ENCODE measurements around the gene PRKG1. TPM values are rescaled to one million over a fixed set of nuclear protein-coding genes. Genes with fewer than 3 reads are reported as not detected.

Gene PRKG1
- total and polyA plus RNA-seq, 4 donors, result 0.46 to 5.1 (median 1.5) TPM

DNA sequence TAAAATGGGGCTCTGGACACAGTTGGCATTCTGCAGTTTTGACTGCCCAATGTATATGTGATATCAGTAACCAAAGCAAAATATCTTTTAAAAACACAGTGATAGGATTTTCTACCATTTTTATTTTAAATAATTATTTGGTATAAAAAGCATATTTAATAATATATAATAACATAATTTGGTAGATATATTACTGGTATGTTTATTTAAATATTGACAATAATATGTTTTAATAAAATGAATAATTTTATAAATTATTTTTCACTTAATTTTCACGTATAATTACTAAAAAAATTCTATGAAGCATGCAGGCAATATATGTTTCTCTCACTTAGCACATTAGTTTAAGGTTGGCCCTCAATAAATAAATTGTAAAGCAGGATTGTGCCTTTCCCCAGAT, 269.1 kb downstream of the PRKG1 start:
- Histone ChIP-seq H3K27ac (ENCODE audit: low read depth in 1 of 2, low read length in 2 of 2) (no peak overlapping the region), H3K4me1 (ENCODE audit: control insufficient read depth in 4 of 4, insufficient read depth in 4 of 4, low read length in 3 of 4) (no peaks in the 10 kb centered on the region), H3K4me3 (ENCODE audit: low read depth in 1 of 3, low read length in 3 of 3) (no peak overlapping the region), H3K9me3 (ENCODE audit: control insufficient read depth in 4 of 4, low read length in 3 of 4) (no peaks in the 10 kb centered on the region), H3K9ac (ENCODE audit: low read depth in 1 of 2, low read length in 2 of 2) (no peak overlapping the region), H3K27me3 (ENCODE audit: control insufficient read depth in 4 of 4, insufficient read depth in 4 of 4, low read length in 3 of 4) (peaks cover 0 to 5% (median 0%) of the 10 kb centered on the region in 4 donors), H3K36me3 (ENCODE audit: control insufficient read depth in 4 of 4, insufficient read depth in 3 of 4, low read depth in 1 of 4, low read length in 3 of 4) (no peaks in the 10 kb centered on the region)
- 80% methylated on average over 1 of the region's 1 CpG for WGBS
- DNase-seq (ENCODE audit: low spot score), result no peak
- TF ChIP-seq TAF1 (conservative IDR thresholded peaks at IDR 0.05) (no peak), EGR1 (IDR thresholded peaks at IDR 0.05; ENCODE audit: low read depth in 2 of 2) (no peak), HNF4A (conservative IDR thresholded peaks at IDR 0.05) (no peak), HNF4G (IDR thresholded peaks at IDR 0.05) (no peak), NR2F2 (IDR thresholded peaks at IDR 0.05) (no peak), RAD21 (IDR thresholded peaks at IDR 0.05) (no peak), SP1 (IDR thresholded peaks at IDR 0.05) (no peak), GABPA (IDR thresholded peaks at IDR 0.05 in 1 of 2, conservative IDR thresholded peaks at IDR 0.05 in 1 of 2) (no peak)
- TF ChIP-seq, protein P1, sequence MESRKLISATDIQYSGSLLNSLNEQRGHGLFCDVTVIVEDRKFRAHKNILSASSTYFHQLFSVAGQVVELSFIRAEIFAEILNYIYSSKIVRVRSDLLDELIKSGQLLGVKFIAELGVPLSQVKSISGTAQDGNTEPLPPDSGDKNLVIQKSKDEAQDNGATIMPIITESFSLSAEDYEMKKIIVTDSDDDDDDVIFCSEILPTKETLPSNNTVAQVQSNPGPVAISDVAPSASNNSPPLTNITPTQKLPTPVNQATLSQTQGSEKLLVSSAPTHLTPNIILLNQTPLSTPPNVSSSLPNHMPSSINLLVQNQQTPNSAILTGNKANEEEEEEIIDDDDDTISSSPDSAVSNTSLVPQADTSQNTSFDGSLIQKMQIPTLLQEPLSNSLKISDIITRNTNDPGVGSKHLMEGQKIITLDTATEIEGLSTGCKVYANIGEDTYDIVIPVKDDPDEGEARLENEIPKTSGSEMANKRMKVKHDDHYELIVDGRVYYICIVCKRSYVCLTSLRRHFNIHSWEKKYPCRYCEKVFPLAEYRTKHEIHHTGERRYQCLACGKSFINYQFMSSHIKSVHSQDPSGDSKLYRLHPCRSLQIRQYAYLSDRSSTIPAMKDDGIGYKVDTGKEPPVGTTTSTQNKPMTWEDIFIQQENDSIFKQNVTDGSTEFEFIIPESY (IDR thresholded peaks at IDR 0.05), result no peak
- TF ChIP-seq, protein P2, sequence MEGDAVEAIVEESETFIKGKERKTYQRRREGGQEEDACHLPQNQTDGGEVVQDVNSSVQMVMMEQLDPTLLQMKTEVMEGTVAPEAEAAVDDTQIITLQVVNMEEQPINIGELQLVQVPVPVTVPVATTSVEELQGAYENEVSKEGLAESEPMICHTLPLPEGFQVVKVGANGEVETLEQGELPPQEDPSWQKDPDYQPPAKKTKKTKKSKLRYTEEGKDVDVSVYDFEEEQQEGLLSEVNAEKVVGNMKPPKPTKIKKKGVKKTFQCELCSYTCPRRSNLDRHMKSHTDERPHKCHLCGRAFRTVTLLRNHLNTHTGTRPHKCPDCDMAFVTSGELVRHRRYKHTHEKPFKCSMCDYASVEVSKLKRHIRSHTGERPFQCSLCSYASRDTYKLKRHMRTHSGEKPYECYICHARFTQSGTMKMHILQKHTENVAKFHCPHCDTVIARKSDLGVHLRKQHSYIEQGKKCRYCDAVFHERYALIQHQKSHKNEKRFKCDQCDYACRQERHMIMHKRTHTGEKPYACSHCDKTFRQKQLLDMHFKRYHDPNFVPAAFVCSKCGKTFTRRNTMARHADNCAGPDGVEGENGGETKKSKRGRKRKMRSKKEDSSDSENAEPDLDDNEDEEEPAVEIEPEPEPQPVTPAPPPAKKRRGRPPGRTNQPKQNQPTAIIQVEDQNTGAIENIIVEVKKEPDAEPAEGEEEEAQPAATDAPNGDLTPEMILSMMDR (IDR thresholded peaks at IDR 0.05; ENCODE audit: low read depth, low read length, missing input control), result no peak
- TF ChIP-seq, protein P3, sequence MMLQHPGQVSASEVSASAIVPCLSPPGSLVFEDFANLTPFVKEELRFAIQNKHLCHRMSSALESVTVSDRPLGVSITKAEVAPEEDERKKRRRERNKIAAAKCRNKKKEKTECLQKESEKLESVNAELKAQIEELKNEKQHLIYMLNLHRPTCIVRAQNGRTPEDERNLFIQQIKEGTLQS (IDR thresholded peaks at IDR 0.05), result no peak

DNA sequence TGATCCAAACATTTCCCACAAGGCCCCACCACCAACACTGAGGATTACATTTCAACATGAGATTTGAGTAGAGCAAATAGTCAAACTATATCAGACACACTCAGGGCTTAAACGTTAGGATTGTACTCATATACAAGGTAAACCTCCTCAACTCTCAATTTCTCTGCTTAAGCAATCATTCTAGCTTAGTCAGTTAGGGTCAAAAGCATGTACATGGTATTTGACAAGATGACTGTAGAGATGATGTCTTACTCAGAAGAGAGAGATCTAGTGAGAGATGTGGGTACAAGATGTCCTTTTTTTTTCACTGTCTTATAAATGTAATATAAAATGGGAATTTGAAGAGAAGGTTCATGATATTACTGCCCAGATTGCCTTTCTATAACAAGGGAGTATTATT, 270.1 kb downstream of the PRKG1 start:
- 55% methylated on average over 1 of the region's 1 CpG for WGBS
- Histone ChIP-seq H3K9me3 (ENCODE audit: control insufficient read depth in 4 of 4, low read length in 3 of 4) (no peaks in the 10 kb centered on the region), H3K27ac (ENCODE audit: low read depth in 1 of 2, low read length in 2 of 2) (no peak overlapping the region), H3K9ac (ENCODE audit: low read depth in 1 of 2, low read length in 2 of 2) (no peak overlapping the region), H3K4me3 (ENCODE audit: low read depth in 1 of 3, low read length in 3 of 3) (no peak overlapping the region), H3K27me3 (ENCODE audit: control insufficient read depth in 4 of 4, insufficient read depth in 4 of 4, low read length in 3 of 4) (peaks cover 0 to 5% (median 0%) of the 10 kb centered on the region in 4 donors), H3K4me1 (ENCODE audit: control insufficient read depth in 4 of 4, insufficient read depth in 4 of 4, low read length in 3 of 4) (no peaks in the 10 kb centered on the region), H3K36me3 (ENCODE audit: control insufficient read depth in 4 of 4, insufficient read depth in 3 of 4, low read depth in 1 of 4, low read length in 3 of 4) (no peaks in the 10 kb centered on the region)
- TF ChIP-seq GABPA (IDR thresholded peaks at IDR 0.05 in 1 of 2, conservative IDR thresholded peaks at IDR 0.05 in 1 of 2) (no peak), RAD21 (IDR thresholded peaks at IDR 0.05) (no peak), JUND (IDR thresholded peaks at IDR 0.05) (no peak), RXRA (IDR thresholded peaks at IDR 0.05) (no peak), TAF1 (conservative IDR thresholded peaks at IDR 0.05) (no peak), NR2F2 (IDR thresholded peaks at IDR 0.05) (no peak), FOXA1 (IDR thresholded peaks at IDR 0.05) (no peak), HNF4G (IDR thresholded peaks at IDR 0.05) (no peak), YY1 (IDR thresholded peaks at IDR 0.05) (no peak), SP1 (IDR thresholded peaks at IDR 0.05) (no peak), HNF4A (conservative IDR thresholded peaks at IDR 0.05) (no peak), FOXA2 (IDR thresholded peaks at IDR 0.05) (no peak), EGR1 (IDR thresholded peaks at IDR 0.05; ENCODE audit: low read depth in 2 of 2) (no peak)
- TF ChIP-seq, protein P4, sequence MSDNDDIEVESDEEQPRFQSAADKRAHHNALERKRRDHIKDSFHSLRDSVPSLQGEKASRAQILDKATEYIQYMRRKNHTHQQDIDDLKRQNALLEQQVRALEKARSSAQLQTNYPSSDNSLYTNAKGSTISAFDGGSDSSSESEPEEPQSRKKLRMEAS (IDR thresholded peaks at IDR 0.05), result no peak
- TF ChIP-seq, protein P2 (IDR thresholded peaks at IDR 0.05; ENCODE audit: low read depth, low read length, missing input control), result no peak
- TF ChIP-seq, protein P1 (IDR thresholded peaks at IDR 0.05), result no peak
- TF ChIP-seq, protein P3 (IDR thresholded peaks at IDR 0.05), result no peak
- TF ChIP-seq, protein P5, sequence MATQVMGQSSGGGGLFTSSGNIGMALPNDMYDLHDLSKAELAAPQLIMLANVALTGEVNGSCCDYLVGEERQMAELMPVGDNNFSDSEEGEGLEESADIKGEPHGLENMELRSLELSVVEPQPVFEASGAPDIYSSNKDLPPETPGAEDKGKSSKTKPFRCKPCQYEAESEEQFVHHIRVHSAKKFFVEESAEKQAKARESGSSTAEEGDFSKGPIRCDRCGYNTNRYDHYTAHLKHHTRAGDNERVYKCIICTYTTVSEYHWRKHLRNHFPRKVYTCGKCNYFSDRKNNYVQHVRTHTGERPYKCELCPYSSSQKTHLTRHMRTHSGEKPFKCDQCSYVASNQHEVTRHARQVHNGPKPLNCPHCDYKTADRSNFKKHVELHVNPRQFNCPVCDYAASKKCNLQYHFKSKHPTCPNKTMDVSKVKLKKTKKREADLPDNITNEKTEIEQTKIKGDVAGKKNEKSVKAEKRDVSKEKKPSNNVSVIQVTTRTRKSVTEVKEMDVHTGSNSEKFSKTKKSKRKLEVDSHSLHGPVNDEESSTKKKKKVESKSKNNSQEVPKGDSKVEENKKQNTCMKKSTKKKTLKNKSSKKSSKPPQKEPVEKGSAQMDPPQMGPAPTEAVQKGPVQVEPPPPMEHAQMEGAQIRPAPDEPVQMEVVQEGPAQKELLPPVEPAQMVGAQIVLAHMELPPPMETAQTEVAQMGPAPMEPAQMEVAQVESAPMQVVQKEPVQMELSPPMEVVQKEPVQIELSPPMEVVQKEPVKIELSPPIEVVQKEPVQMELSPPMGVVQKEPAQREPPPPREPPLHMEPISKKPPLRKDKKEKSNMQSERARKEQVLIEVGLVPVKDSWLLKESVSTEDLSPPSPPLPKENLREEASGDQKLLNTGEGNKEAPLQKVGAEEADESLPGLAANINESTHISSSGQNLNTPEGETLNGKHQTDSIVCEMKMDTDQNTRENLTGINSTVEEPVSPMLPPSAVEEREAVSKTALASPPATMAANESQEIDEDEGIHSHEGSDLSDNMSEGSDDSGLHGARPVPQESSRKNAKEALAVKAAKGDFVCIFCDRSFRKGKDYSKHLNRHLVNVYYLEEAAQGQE (IDR thresholded peaks at IDR 0.05), result no peak
- no peak for DNase-seq (ENCODE audit: low spot score)
